Pancreas (tissue), 10 donors: ENCODE data around the gene CCNF. TPM values are rescaled to one million over a fixed set of nuclear protein-coding genes. Genes with fewer than 3 reads are reported as not detected.

ENCODE experiments used
- ATAC-seq, 4 donors: fragments of 200-7000 bp; cut with Tn5 transposase; one replicate each; pipeline versions ENCODE4 v1.8.0 to v1.9.1; 2020; ENCODE audit warnings: mild to moderate bottlenecking in 4 of 4, moderate library complexity in 4 of 4
- DNase-seq, 6 donors: peaks; one replicate each; pipeline ENCODE4 v3.0.0-alpha.2; 2020
- FAIRE-seq: peaks from 2 replicates; lab custom pipeline; 2012; peaks lifted over from hg19 to GRCh38; lab: Jason Lieb, UNC
- H3K27ac ChIP-seq, 4 donors: fragments of 200-600 bp; sonication (generic); 1 replicate in 3 of 4; 2 replicates in 1 of 4; pipeline versions ENCODE4 v1.5.0 to v1.8.0; 2020
- H3K27me3 ChIP-seq, 4 donors: fragments of 200-600 bp; one replicate each; pipeline ENCODE4 v1.8.0; 2021
- H3K36me3 ChIP-seq, 3 donors: fragments of 200-600 bp; sonication (generic) in 1 of 3; one replicate each; pipeline versions ENCODE4 v1.5.0 to v1.8.0; 2020 to 2021
- H3K4me1 ChIP-seq, 3 donors: fragments of 200-600 bp; one replicate each; pipeline ENCODE4 v1.8.0; 2021
- H3K4me3 ChIP-seq, 4 donors: fragments of 200-600 bp; sonication (generic) in 2 of 4; one replicate each; pipeline versions ENCODE4 v1.5.0 to v1.8.0; 2020 to 2021
- H3K9me3 ChIP-seq, 4 donors: fragments of 200-600 bp; one replicate each; pipeline ENCODE4 v1.8.0; 2021
- CTCF ChIP-seq, 4 donors: fragments of 200-600 bp; sonication (generic) in 3 of 4; IDR thresholded peaks; one replicate each; pipeline versions ENCODE4 v1.5.0 to v1.8.0; 2021; ENCODE audit warnings: antibody characterized with exemption in 4 of 4
- WGBS, 2 donors: extraction: QIAGEN DNeasy Blood & Tissue Kit; methylation state at CpG; one replicate each; pipeline ENCODE4 v1.1.7; 2013; 5-methylcytosine and 5-hydroxymethylcytosine counted together
- intact Hi-C, 3 donors: fragments of 100-400 bp; cut with DNase I; formaldehyde crosslinking; loops; one replicate each; pipeline versions ENCODE4 v1.11.1 to v1.14.2; 2022
- polyA plus RNA-seq, 2 donors: library from polyadenylated mRNA; stranded (reverse); fragments of 200-250 nt; gene quantifications; one replicate each; pipeline ENCODE4 v1.2.3, GENCODE V29; 2013
- total RNA-seq, 6 donors: library from RNA; stranded (reverse); fragmentation: NEBNext Ultra II Directional in 4 of 6; extraction: Animal tissue kit (Norgen Biotek cat#: 25700) in 4 of 6; gene quantifications; one replicate each; pipeline versions ENCODE4 v1.2.1 to v1.2.4, GENCODE V29; 2021 to 2023
- donor health status: healthy with polysubstance abuse.
- donor health status: DM: no; HTN: no; CAD: no; lungs with moderate emphysema.
- donor health status: DM: no; HTN: no; CAD: no.
- donor health status: control.
- donor health status: control.
- donor health status: Bipolar disorder and iron deficiency.
- donor health status: DM: yes; HTN: yes; CAD: no.
- donor health status: DM: no; HTN: no; CAD: no.
- donor health status: DM: no; HTN: no; CAD: no.
- donor health status: DM: yes; HTN: yes; CAD: no.

The CCNF gene
- total and polyA plus RNA-seq, 8 donors, result 0.69 to 2.6 (median 1.1) TPM

- H3K4me1 ChIP-seq, result no peaks in the 10 kb centered on the region
- H3K36me3 ChIP-seq, result no peaks in the 10 kb centered on the region
- no peaks in the 10 kb centered on the region for H3K9me3 ChIP-seq
- ATAC-seq (no peak), DNase-seq (peak in 2 of 6 donors; percentile 52 to 67), FAIRE-seq (no peak)
- TF ChIP-seq CTCF (IDR thresholded peaks at IDR 0.05), result no peak
- WGBS, 2 donors, result 89% methylated on average over 25 of the region's 25 CpGs
- intact Hi-C loops, result loop anchor here in 2 of 3 donors (10.0 kb wide), 1 partner anchor 80 kb away; the partner anchor contains the start of gene ABCA3 (in 2 of the 2)
- no peaks in the 10 kb centered on the region for H3K27me3 ChIP-seq
- H3K4me3 ChIP-seq, result no peak overlapping the region
- H3K27ac ChIP-seq, result no peak overlapping the region
Measured at GRCh38 chr16:2424061-2425007, 4.9 kb upstream of the CCNF start.

DNA sequence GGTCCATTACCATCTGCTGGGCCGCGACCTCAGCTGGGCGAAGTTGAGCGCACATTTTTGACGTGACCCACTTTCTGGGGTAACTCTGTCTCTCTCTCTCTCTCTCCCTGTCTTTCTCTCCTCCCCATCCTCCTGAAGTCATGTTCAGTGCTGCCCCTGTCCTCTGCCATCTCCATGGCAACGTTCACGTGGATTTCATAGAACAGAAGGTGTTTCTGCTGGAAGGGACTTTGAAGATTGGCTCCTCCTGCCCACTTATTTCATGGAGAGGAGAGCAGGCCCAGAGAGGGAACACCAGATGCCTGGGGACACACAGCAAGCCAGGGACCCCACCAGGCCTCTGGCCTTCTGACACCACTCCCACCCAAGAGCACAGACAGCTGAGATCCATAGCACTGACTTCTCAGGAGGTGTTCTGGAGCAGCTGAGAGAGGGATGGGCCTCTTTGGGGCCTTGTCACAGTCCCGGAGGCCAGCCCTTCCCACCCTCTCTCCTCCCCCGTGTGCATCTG lies 4.2 kb upstream of the CCNF start:
- no peak for TF ChIP-seq CTCF (IDR thresholded peaks at IDR 0.05)
- no peak for FAIRE-seq
- intact Hi-C loops, result loop anchor here in 2 of 3 donors (10.0 kb wide), 1 partner anchor 80 kb away; the partner anchor contains the start of gene ABCA3 (in 2 of the 2)
- WGBS, 2 donors, result 84 to 90% methylated on average over 9 of the region's 9 CpGs
- Histone ChIP-seq H3K36me3 (no peaks in the 10 kb centered on the region), H3K27ac (no peak overlapping the region), H3K4me3 (no peak overlapping the region), H3K9me3 (no peaks in the 10 kb centered on the region), H3K4me1 (peaks cover 0 to 4% (median 2%) of the 10 kb centered on the region in 3 donors), H3K27me3 (no peaks in the 10 kb centered on the region)
- DNase-seq, result no peak
- no peak for ATAC-seq

DNA sequence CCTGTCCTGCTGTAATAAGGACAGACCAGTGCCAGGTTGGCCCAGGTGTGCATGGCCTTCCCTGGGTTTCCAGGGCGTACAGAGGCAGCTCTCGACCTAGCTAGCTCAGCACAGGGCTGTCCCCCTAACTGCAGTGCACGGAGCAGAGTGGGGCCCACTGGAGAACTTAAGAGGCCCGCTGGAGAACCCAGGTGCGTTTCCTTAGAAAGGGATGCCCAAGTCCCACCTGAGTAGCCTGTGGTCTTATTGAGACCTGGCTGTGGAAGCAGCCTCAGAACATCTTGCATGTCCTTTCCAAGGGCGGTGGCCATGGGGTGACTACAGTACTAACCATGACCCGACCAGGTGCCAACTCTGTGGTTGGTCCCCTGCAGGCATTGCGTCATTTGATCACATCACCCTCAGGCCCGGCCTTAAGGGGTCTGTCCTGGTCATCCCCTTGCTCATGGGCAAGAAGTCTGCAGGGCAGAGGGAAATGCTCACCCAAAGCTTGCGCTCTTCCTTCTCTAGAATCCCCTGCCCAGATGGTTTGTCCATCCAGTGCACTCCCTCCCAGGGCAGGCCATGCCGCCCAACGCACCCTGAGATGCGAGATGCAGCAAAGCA lies 3.3 kb upstream of the CCNF start:
- H3K4me3 ChIP-seq, result no peak overlapping the region
- H3K27ac ChIP-seq, result no peak overlapping the region
- DNase-seq (peak in 1 of 6 donors; percentile 53), ATAC-seq (no peak), FAIRE-seq (no peak)
- 91 to 94% methylated on average over 13 of the region's 13 CpGs for WGBS, 2 donors
- intact Hi-C loops, result loop anchor here in 2 of 3 donors (10.0 kb wide), 1 partner anchor 81 kb away; the partner anchor contains the start of gene ABCA3 (in 2 of the 2)
- H3K27me3 ChIP-seq, result no peaks in the 10 kb centered on the region
- no peaks in the 10 kb centered on the region for H3K36me3 ChIP-seq
- peaks cover 0 to 6% (median 6%) of the 10 kb centered on the region in 3 donors for H3K4me1 ChIP-seq
- no peaks in the 10 kb centered on the region for H3K9me3 ChIP-seq
- TF ChIP-seq CTCF (IDR thresholded peaks at IDR 0.05), result no peak

DNA sequence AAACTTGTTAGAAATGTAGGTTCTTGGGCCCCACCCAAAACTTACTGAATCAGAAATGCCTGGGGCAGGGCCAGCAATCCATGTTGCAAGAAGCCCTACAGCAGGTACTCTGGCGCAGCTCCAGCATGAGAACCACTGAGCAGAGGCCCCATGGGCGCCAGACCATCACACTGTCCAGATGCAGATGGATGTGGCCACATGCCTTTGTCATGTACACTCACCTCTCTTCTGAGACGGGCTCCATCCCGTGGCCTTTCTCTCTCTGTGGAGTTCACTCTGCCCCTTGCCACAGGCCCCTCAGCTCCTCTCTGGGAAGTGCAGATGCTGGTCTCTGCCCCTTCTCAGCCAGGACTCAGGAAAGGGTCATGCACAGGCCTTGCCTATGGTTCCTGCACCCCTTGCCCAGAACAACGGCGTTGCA lies 2.3 kb upstream of the CCNF start:
- Histone ChIP-seq H3K9me3 (no peaks in the 10 kb centered on the region), H3K27me3 (no peaks in the 10 kb centered on the region), H3K27ac (no peak overlapping the region), H3K4me3 (no peak overlapping the region), H3K4me1 (peaks cover 0 to 6% (median 6%) of the 10 kb centered on the region in 3 donors), H3K36me3 (no peaks in the 10 kb centered on the region)
- TF ChIP-seq CTCF (IDR thresholded peaks at IDR 0.05), result no peak
- intact Hi-C loops, result loop anchor here in 2 of 3 donors (10.0 kb wide), 1 partner anchor 82 kb away; the partner anchor contains the start of gene ABCA3 (in 2 of the 2)
- ATAC-seq, result no peak
- DNase-seq, result peak in 3 of 6 donors; percentile 42 to 58 (median 54)
- WGBS, 2 donors, result 90 to 95% methylated on average over 6 of the region's 6 CpGs
- FAIRE-seq, result no peak
